CD14-positive monocyte (primary cell): ENCODE results near the gene TMEM141. TPM values are rescaled to one million over a fixed set of nuclear protein-coding genes. Genes with fewer than 3 reads are reported as not detected.
A peak's percentile ranks its signal among the peaks of the same experiment; 100 is the strongest.
"Not testable (repeated sequence)": the region's sequence is repeated elsewhere in the genome, so short reads cannot be mapped to it uniquely, and the experiment has no call there.

Experiments used
- DNase-seq, 3 donors: peaks; one replicate each; pipeline ENCODE4 v3.0.0-alpha.2; 2011 to 2022
- H2AFZ ChIP-seq: 2 replicates; pipeline ENCODE4 v1.6.0; 2012; ENCODE audit warnings: mild to moderate bottlenecking, low read depth, low read length, inconsistent platforms; ENCODE audit not compliant: insufficient read depth, poor library complexity, severe bottlenecking
- H3K27ac ChIP-seq, 2 donors: 1 replicate in 1 of 2; 2 replicates in 1 of 2; pipeline ENCODE4 v1.5.1; 2012 to 2013; ENCODE audit warnings: low read length in 2 of 2, control low read depth in 1 of 2, inconsistent platforms in 1 of 2, low read depth in 1 of 2, mild to moderate bottlenecking in 1 of 2
- H3K27me3 ChIP-seq, 2 donors: one replicate each; pipeline versions ENCODE4 v1.6.0 to v1.6.1; 2011 to 2013; ENCODE audit warnings: low read length in 2 of 2; ENCODE audit not compliant: control insufficient read depth in 2 of 2, insufficient read depth in 2 of 2
- H3K36me3 ChIP-seq, 2 donors: replicated peaks in 1 of 2; 1 replicate in 1 of 2; 2 replicates in 1 of 2; pipeline versions ENCODE4 v1.5.1 to v1.6.1; 2012 to 2013; ENCODE audit warnings: low read length in 2 of 2, control low read depth in 1 of 2, inconsistent platforms in 1 of 2, mild to moderate bottlenecking in 1 of 2; ENCODE audit not compliant: insufficient read depth in 2 of 2, control insufficient read depth in 1 of 2
- H3K4me1 ChIP-seq, 2 donors: 1 replicate in 1 of 2; 2 replicates in 1 of 2; pipeline versions ENCODE4 v1.5.1 to v1.6.1; 2012 to 2013; ENCODE audit warnings: low read length in 2 of 2, control low read depth in 1 of 2, inconsistent platforms in 1 of 2, mild to moderate bottlenecking in 1 of 2, moderate library complexity in 1 of 2; ENCODE audit not compliant: insufficient read depth in 2 of 2, control insufficient read depth in 1 of 2
- H3K4me2 ChIP-seq: replicated peaks from 2 replicates; pipeline ENCODE3; 2012; ENCODE audit warnings: low read length, moderate library complexity, mild to moderate bottlenecking; ENCODE audit not compliant: poor library complexity, severe bottlenecking; ENCODE audit errors: extremely low read depth
- H3K4me3 ChIP-seq, 3 experiments: fragments of 200-600 bp in 1 of 3; sonication (generic) in 1 of 3; replicated peaks in 1 of 3; 1 replicate in 2 of 3; 2 replicates in 1 of 3; pipeline ENCODE4 v1.5.1; 2011 to 2013; ENCODE audit warnings: low read length in 3 of 3, mild to moderate bottlenecking in 3 of 3, control low read depth in 2 of 3, low read depth in 2 of 3, inconsistent platforms in 1 of 3, moderate library complexity in 1 of 3
- H3K79me2 ChIP-seq: 2 replicates; pipeline ENCODE4 v1.6.0; 2012; ENCODE audit warnings: mild to moderate bottlenecking, control low read depth, inconsistent platforms, low read length, moderate library complexity; ENCODE audit not compliant: insufficient read depth
- H3K9ac ChIP-seq: 2 replicates; pipeline ENCODE4 v1.6.0; 2017; ENCODE audit warnings: low read length, mild to moderate bottlenecking; ENCODE audit not compliant: insufficient read depth, poor library complexity, severe bottlenecking
- H3K9me3 ChIP-seq, 2 donors: replicated peaks in 1 of 2; 1 replicate in 1 of 2; 2 replicates in 1 of 2; pipeline versions ENCODE4 v1.5.1 to v1.6.1; 2012 to 2013; ENCODE audit warnings: low read length in 2 of 2, control low read depth in 1 of 2; ENCODE audit not compliant: control insufficient read depth in 1 of 2, insufficient read depth in 1 of 2
- H4K20me1 ChIP-seq: 2 replicates; pipeline ENCODE4 v1.6.0; 2012; ENCODE audit warnings: mild to moderate bottlenecking, low read length, control low read depth, moderate library complexity; ENCODE audit not compliant: insufficient read depth
- H3K27ac Mint-ChIP-seq, 7 donors: one replicate each; pipeline ENCODE4 v1.8.0; 2020; ENCODE audit warnings: mild to moderate bottlenecking in 7 of 7, mixed read lengths in 7 of 7, moderate library complexity in 6 of 7, inconsistent platforms in 2 of 7
- H3K27me3 Mint-ChIP-seq, 3 donors: one replicate each; pipeline ENCODE4 v1.8.0; 2021 to 2022; ENCODE audit warnings: low read depth in 3 of 3, mild to moderate bottlenecking in 3 of 3, mixed read lengths in 3 of 3, moderate library complexity in 3 of 3, inconsistent platforms in 1 of 3
- H3K36me3 Mint-ChIP-seq, 2 donors: one replicate each; pipeline ENCODE4 v1.8.0; 2020; ENCODE audit warnings: mixed read lengths in 2 of 2, inconsistent platforms in 1 of 2, mild to moderate bottlenecking in 1 of 2
- H3K4me1 Mint-ChIP-seq: one replicate; pipeline ENCODE4 v1.8.0; 2020; ENCODE audit warnings: mild to moderate bottlenecking, mixed read lengths
- H3K4me3 Mint-ChIP-seq, 2 donors: one replicate each; pipeline ENCODE4 v1.8.0; 2020; ENCODE audit warnings: mild to moderate bottlenecking in 2 of 2, mixed read lengths in 2 of 2, moderate library complexity in 1 of 2
- H3K9me3 Mint-ChIP-seq, 7 donors: one replicate each; pipeline ENCODE4 v1.8.0; 2020 to 2022; ENCODE audit warnings: mixed read lengths in 7 of 7, mild to moderate bottlenecking in 6 of 7, moderate library complexity in 6 of 7, inconsistent platforms in 2 of 7
- CTCF ChIP-seq: fragments of 200-600 bp; IDR thresholded peaks from one replicate; pipeline ENCODE4 v1.8.0; 2022; ENCODE audit warnings: antibody characterized with exemption, mild to moderate bottlenecking
- WGBS: methylation state at CpG from one replicate; pipeline ENCODE4 v1.1.5; 2013; ENCODE audit warnings: missing lambda C conversion rate; ENCODE audit not compliant: insufficient coverage; 5-methylcytosine and 5-hydroxymethylcytosine counted together
- intact Hi-C, 2 donors: fragments of 100-400 bp; cut with micrococcal nuclease; formaldehyde crosslinking; loops; one replicate each; pipeline versions ENCODE4 v1.15.0 to v1.15.1; 2023
- polyA plus RNA-seq, 3 donors: library from polyadenylated mRNA; depleted of rRNA in 1 of 3; unstranded in 2 of 3; stranded (reverse) in 1 of 3; fragments of 300-500 nt in 2 of 3; fragments of >200 nt in 1 of 3; fragmentation: Illumina TruSeq in 2 of 3; gene quantifications; 1 replicate in 2 of 3; 2 replicates in 1 of 3; pipeline ENCODE4 v1.2.3, GENCODE V29; 2012 to 2021

Gene TMEM141
- polyA plus RNA-seq, 3 donors, result 33.1 to 47.2 (median 39.2) TPM

- Histone ChIP-seq H3K79me2 (no peaks in the 10 kb centered on the region), H3K9me3 (no peaks in the 10 kb centered on the region), H3K36me3 (no peaks in the 10 kb centered on the region), H2AFZ (no peak overlapping the region), H3K4me2 (peak overlapping the region; percentile 79), H3K27ac (no peak overlapping the region), H3K9ac (no peak overlapping the region), H4K20me1 (peaks cover 7% of the 10 kb centered on the region), H3K27me3 (peaks cover 34 to 66% of the 10 kb centered on the region in 2 donors), H3K4me3 (peak overlapping the region; percentile 5 to 70 (median 33)), H3K4me1 (peaks cover 18 to 26% of the 10 kb centered on the region in 2 donors)
- 0% methylated on average over 53 of the region's 63 CpGs for WGBS
- H3K9me3 Mint-ChIP-seq, result peaks cover 0 to 18% (median 3%) of the 10 kb centered on the region in 7 donors
- H3K36me3 Mint-ChIP-seq, result peaks cover 8 to 10% of the 10 kb centered on the region in 2 donors
- peaks cover 22% of the 10 kb centered on the region for H3K4me1 Mint-ChIP-seq
- H3K4me3 Mint-ChIP-seq, result peak overlapping the region; percentile 61 to 86
- intact Hi-C loops, result loop anchor here in 1 of 2 donors (10.0 kb wide), 1 partner anchor 145 kb away; the partner anchor contains the start of genes C8G and FBXW5
- DNase-seq, result peak; percentile 19 to 37 (median 32)
- no peak for TF ChIP-seq CTCF
- no peak overlapping the region for H3K27ac Mint-ChIP-seq
- peaks cover 66 to 82% (median 72%) of the 10 kb centered on the region in 3 donors for H3K27me3 Mint-ChIP-seq
Observed at GRCh38 chr9:136799854-136800657, 8.9 kb downstream of the TMEM141 start.

- Mint-ChIP-seq H3K4me3 (peak overlapping the region in 1 of 2 donors; percentile 86), H3K27ac (no peak overlapping the region), H3K9me3 (peaks cover 0 to 16% (median 2%) of the 10 kb centered on the region in 7 donors), H3K36me3 (peaks cover 13 to 17% of the 10 kb centered on the region in 2 donors), H3K4me1 (peaks cover 28% of the 10 kb centered on the region), H3K27me3 (peaks cover 48 to 60% (median 51%) of the 10 kb centered on the region in 3 donors)
- Histone ChIP-seq H3K9me3 (no peaks in the 10 kb centered on the region), H3K36me3 (no peaks in the 10 kb centered on the region), H3K27ac (no peak overlapping the region), H3K4me1 (peaks cover 23 to 33% of the 10 kb centered on the region in 2 donors), H3K4me2 (no peak overlapping the region), H3K9ac (no peak overlapping the region), H2AFZ (no peak overlapping the region), H3K79me2 (no peaks in the 10 kb centered on the region), H4K20me1 (peaks cover 7% of the 10 kb centered on the region), H3K27me3 (peaks cover 34 to 48% of the 10 kb centered on the region in 2 donors), H3K4me3 (no peak overlapping the region)
- DNase-seq, result no peak
- TF ChIP-seq CTCF, result no peak
- 94% methylated on average over 4 of the region's 6 CpGs for WGBS
- intact Hi-C loops, result loop anchor here in 1 of 2 donors (10.0 kb wide), 1 partner anchor 142 kb away; the partner anchor contains the start of genes C8G and FBXW5
Observed at GRCh38 chr9:136802321-136802720, 11.2 kb downstream of the TMEM141 start.

- not testable (repeated sequence) for H3K4me2 ChIP-seq, H2AFZ ChIP-seq, DNase-seq, H4K20me1 ChIP-seq, H3K4me3 Mint-ChIP-seq, H3K9me3 ChIP-seq, H3K27ac Mint-ChIP-seq, H3K4me3 ChIP-seq, H3K79me2 ChIP-seq, H3K36me3 ChIP-seq, H3K9ac ChIP-seq, H3K27ac ChIP-seq
- Histone ChIP-seq H3K4me1 (peaks cover 23 to 35% of the 10 kb centered on the region in 2 donors), H3K27me3 (peaks cover 32 to 43% of the 10 kb centered on the region in 2 donors)
- peaks cover 28% of the 10 kb centered on the region for H3K4me1 Mint-ChIP-seq
- intact Hi-C loops, result loop anchor here in 1 of 2 donors (10.0 kb wide), 1 partner anchor 142 kb away; the partner anchor contains the start of genes C8G and FBXW5
- 82% methylated on average over 2 of the region's 9 CpGs for WGBS
- peaks cover 42 to 52% (median 43%) of the 10 kb centered on the region in 3 donors for H3K27me3 Mint-ChIP-seq
- peaks cover 13 to 17% of the 10 kb centered on the region in 2 donors for H3K36me3 Mint-ChIP-seq
- peaks cover 0 to 14% (median 1%) of the 10 kb centered on the region in 7 donors for H3K9me3 Mint-ChIP-seq
Observed at GRCh38 chr9:136803009-136803550, 11.9 kb downstream of the TMEM141 start.
